Measurements from ENCODE around the gene RDH5.
"Not testable (repeated sequence)": the region's sequence is repeated elsewhere in the genome, so short reads cannot be mapped to it uniquely, and the experiment has no call there.

RDH5 gene

DNA sequence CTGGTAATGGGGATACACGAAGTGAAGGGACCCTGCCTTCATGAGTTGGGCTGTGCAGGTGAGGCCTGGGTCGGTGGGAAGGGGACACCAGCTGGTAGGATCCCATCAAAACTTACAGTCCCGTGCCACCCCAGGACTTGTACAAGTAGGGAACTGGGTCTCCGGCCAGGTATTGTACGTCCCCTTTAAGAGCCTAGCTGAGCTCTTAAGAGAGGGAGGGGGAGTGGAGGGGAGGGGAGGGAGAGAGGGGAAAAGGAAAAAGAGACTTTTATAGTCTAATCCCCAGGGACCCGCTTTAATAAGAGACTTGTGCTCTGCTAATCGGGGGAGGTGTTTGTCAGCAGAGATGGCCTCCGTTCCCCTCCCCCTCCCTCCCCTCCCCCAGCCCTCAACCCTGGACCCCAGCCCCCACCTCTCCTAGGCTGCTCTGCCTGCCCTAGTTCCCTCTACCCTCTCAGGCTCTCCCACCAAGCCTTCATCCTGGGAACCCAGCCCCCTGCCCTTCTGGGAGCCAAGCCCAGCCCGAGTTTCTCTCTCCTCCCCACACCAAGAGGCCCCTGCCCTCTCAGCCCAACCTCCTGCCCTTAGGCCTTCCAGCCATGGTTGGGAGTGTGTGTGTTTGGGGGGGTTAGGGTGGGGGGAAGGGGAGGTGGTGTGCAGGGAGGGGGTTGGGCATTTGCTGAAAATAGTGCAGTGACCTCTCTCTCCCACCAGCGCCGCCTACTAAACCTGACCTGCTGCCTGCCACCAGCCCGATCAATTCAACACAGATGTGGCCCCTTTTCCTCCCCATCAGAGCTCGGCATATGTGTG is 25.4 kb downstream of the RDH5 start:
- no peak for DNase-seq (ENCODE audit: low read depth)

DNA sequence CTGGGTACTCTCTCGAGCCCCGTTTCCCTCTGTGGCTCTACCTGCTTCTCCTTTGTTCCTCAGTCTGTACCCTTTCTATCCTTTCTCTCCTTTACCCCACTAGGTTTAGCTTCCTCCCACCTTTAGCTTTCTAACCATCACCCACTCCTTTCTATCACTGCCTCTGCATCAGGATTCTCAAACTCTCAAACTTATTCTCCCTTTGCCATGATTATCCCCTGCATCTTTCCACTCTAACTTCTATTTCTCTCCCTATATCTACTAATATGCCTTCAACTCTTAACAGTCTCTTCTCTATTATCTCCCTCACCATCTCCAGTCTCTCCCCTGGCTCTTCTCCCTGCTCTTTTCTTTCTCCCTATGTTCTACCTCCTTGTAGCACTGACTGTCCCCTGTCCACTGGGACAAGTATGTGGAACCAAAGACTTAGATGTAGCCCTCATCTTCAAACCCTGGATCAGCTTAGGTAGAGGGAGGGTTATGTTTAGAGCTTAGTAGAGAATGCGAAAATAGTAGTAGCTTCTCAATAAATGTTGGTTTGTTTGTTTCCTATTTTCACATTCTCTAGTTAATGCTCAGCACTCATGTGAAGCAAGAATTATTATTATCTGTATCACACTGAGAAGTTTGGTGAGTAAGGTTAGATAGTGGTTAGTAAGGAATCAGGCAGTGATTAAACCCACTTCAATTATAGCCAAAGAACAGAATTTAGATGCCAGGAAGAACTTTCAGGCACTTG is 26.1 kb downstream of the RDH5 start:
- no peak for DNase-seq (ENCODE audit: low read depth)

DNA sequence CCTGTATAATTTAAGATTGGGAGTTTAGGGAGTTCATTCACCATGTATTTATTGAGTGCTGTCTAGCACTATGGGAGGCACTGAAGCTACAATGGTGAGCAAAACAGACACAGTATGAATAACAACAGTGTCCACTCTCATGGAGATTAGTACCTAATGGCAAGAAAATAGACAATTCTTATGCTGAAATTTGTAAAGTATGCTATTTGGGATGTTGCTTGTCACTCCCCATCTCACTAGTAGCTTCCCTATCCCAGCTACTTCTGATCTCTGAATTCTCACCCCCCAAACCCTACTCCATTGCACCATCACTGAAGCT is 26.7 kb downstream of the RDH5 start:
- no peak for DNase-seq (ENCODE audit: low read depth)

DNA sequence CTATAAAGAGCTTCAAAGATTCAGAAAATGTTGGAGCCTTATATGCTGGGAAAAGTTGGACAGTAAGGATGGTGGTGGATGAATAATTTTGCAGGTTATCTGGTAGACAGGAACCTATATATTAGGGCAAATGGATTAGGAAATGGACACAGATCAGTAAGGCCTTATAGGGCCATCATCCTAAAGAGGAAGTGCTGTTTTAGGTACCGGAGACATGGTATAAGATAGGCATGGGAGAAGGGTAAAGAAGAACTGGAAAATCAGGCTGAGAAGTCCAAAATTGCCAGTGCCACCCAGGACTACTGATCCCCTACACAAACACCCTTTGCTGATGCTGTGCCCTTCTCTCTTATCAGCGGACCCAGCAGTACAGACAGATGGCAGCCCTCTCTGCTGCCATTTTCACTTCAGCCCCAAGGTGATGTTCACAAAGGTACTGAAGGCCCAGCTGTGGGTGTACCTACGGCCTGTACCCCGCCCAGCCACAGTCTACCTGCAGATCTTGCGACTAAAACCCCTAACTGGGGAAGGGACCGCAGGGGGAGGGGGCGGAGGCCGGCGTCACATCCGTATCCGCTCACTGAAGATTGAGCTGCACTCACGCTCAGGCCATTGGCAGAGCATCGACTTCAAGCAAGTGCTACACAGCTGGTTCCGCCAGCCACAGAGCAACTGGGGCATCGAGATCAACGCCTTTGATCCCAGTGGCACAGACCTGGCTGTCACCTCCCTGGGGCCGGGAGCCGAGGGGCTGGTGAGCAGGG is 28.2 kb downstream of the RDH5 start:
- no peak for DNase-seq (ENCODE audit: low read depth)

DNA sequence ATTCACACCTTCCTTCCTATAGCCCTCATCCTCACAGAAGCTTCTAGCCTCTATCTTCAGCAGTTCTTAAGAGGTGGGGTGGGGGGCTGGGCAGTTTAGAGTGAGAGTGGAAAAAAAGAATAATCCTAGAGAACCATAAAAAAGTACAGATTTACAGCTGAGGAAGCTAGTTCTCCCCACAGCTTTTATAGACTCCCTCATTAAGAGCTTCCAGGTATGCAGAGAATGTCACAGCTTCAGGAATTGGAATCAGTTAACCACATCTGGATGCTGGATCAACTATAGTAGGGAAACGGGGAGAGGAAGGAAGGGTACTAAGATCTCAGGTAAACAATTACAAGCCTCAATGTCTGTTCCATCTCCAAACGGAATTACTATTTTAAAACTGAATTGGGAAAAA is 35.1 kb downstream of the RDH5 start:
- DNase-seq (ENCODE audit: low read depth): no peak

DNA sequence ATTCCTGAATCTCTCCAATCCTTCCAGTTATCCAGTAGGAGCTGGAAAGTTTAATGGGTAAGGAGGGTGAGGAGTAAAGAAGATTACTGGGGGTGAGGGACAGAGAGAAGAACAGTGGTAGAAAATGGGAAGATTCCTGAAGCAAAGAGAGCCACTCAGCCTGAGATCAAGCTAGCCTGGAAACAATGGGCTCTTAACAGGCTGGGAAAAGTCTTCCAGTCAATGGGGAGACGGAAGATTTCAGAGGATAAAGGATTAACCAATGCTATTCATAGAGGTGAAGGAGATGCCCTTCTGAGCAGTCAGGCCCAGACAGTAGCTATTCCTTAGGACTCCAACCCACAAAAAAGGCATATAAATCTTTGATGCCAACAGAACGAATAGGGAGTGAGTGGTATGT is 37.5 kb downstream of the RDH5 start:
- DNase-seq (ENCODE audit: low read depth): no peak

DNA sequence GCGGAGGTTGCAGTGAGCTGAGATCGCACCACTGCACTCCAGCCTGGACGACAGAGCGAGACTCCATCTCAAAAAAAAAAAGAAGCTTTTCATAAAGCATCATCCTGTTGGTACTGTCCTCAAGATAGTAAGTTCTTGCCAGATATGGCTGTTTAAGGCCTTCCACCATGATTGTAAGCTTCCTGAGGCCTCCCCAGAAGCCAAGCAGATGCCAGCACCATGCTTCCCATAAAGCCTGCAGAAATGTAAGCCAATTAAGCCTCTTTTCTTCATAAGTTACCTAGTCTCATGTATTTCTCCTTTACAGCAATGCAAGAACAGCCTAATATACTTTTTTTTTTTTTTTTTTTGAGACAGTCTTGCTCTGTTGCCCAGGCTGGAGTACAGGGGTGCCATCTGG is 38.4 kb downstream of the RDH5 start:
- DNase-seq (ENCODE audit: low read depth): not testable (repeated sequence)

DNA sequence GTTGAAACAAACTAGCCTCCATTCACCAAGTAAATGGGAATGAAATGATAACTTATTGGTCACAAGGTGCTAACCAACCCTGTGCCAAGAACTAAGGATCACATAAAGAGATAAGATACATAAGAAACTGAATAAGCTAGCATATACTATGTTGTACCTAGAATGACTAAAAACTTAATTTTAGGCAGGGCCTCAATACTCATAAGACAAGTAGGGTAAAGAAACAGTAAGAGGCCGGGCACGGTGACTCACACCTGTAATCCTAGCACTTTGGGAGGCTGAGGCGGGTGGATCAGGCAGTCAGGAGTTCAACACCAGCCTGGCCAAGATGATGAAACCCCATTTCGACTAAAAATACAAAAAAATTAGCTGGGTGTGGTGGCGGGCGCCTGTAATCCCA is 40.5 kb downstream of the RDH5 start:
- DNase-seq (ENCODE audit: low read depth): no peak

DNA sequence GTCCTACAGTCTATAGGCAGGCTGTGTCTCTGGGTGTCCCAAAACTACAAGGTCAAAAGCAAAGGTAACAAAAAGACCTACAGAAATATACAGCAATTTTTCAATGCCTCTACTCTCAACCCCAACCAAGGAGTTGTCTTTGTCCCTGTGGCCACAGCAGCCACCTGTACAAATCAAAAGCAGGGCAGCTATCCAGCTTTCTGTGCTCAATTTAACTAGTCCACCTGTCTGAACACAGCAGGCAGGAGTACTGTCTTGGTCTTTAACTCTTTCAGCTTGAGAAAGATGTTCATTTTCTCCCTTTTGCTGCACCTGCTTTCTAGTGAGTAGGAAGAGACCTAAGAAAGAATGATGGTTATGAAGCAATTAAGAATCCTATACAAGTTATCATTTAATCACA is 42.5 kb downstream of the RDH5 start:
- DNase-seq (ENCODE audit: low read depth): no peak

DNA sequence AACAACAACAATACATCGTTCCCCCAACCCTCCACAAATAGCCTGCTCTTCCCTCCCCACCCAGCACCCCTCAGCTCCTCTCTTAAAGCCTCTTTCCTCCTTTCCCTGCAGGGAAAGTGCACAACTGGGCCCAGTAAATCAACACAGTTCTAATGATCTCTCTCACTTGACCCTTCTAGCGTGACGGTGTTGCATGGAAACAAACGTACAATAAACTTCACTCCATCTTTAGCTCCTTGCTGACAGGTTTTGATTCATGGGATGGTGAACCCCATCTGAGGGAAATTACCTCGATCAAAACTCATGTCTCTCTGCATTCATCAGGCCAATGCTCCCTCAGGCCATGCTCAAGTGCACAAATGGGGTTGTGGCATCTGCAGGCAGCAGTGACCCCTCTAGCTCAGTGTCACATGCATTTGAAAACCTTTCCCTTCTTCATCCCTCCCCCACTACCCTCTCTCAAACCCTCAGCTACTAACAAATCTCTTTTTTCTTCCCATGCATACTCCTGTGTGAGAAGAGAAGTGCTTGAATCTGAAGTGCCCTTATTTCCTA is 45.6 kb downstream of the RDH5 start:
- no peak for DNase-seq (ENCODE audit: low read depth)

DNA sequence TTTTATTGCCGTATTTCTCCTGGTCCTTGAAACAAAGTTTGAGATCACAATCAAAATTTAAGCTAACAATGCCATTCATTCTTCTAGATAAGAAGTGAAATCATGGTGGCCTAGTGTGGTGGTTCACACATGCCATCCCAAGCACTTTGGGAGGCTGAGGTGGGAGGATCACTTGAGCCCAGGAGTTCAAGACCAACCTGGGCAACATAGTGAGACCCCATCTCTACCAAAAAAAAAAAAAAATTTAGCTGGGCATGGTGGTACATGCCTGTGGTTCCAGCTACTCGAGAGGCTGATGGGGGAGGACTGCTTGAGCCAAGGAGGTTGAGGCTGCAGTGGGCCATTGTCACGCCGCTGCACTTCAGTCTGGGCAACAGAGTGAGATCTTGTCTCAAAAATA is 47.0 kb downstream of the RDH5 start:
- no peak for DNase-seq (ENCODE audit: low read depth)

DNA sequence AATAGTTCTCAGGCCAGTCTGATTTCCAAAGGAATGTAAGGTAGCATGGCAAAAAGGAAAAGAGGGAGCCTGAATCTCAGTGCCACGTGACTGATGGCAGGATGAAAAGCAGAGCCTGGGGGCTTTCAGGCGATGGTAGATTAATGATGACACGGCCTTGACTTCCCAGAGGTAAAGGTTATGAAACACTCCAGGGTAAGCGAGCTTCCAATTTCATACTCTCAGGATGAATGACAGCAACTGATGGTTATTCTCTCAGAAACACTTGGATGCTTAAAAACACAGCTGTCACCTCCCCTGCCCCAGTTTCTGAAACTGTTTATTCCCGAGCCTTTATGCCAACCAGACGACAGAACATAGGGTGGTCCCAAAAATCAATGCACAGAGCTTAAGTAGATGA is 51.5 kb downstream of the RDH5 start:
- no peak for DNase-seq (ENCODE audit: low read depth)
